HG02571 (cell line): ENCODE data around the gene SLC35D1.
A peak's percentile ranks its signal among the peaks of the same experiment; 100 is the strongest.
"Not testable (repeated sequence)": the region's sequence is repeated elsewhere in the genome, so short reads cannot be mapped to it uniquely, and the experiment has no call there.

Experiments
- ATAC-seq: cut with Tn5 transposase; IDR thresholded peaks from one replicate; pipeline ENCODE4 v1.9.1; 2021; ENCODE audit warnings: mild to moderate bottlenecking, moderate library complexity; ENCODE audit not compliant: unreplicated experiment

Gene SLC35D1

DNA sequence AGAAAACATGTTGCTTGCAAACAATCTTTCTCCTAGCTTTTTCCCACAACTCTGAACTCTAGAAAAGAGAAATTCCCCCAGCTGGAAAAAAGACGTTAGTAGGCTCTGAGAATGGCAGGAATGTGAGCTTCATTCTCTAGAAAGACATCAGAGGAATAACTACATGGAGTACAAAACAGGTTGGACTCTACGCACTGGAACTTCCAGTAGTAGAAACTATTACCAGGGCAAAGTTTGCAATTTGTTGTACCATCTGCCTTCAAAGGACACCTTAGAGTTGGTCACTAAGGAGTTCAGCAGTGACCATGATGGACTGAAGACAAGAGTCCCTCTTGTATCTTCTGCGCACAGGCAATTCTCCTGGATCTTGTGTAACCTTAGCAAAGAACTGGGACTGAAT is 60.9 kb downstream of the SLC35D1 start:
- no peak for ATAC-seq

DNA sequence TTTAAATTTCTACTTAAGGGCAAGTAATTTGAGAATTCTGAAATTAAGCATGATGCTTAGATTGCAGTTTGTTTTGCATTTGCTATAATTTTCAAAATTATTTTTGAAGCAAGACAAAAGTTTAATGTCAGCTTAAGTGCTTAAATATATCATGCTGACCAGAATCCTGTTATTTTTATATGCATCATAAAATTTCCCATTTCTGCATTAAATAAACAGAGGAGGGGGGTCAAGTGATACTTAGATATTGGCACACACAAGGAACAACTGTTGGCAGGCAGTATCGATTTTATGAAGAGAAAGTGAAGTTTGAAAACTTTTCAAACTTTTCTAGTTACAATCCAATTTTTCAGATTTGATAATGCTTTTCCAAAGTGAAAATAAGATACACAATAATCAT is 68.1 kb downstream of the SLC35D1 start:
- no peak for ATAC-seq

DNA sequence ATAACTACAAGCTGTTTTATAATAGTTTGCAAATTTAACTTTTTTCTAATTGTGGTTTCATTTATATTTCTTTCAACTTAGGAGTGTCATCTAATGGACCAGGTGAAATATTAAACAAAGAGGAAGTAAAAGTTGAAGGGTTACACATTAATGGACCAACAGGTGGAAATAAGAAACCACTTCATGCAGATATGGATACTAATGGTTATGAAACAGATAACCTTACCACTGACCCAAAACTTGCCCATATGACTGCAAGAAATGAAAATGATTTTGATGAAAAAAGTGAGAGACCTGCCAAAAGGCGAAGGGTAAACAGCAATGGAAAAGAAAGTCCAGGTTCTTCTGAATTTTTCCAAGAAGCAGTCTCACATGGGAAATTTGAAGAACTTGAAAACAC is 69.5 kb downstream of the SLC35D1 start:
- ATAC-seq, result peak; percentile 78

DNA sequence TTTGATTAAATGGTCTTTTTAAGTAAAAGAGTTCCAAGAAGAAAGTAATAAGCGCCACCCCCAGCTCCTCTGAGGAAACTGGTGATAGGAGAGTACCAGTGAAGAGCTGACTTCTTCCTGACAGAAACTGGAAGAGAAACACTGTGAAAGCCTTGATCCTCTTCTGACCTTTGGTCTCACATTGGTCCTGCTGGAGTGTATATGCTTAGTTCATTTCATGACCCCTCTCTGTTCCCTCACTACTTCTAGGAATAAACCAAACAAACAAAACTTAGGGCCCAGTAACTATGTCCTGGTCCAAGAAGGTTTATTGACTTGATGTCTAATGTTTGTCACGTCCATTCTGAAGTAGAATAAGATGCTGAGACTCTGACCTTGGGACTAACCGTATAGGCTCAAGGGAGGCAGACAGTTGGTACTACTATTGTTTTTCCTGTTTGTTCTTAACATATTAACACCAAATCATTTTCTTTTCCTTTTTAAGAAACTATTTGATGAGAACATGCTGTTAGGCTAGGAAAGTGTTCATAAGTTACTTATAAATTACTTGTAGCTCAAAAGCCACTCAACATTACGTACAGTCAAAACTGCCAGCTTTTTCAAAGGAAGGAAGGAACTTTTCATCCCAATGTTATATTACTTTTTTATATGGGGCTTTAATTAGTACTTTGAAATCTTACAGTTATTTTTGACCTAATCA is 71.2 kb downstream of the SLC35D1 start:
- no peak for ATAC-seq

DNA sequence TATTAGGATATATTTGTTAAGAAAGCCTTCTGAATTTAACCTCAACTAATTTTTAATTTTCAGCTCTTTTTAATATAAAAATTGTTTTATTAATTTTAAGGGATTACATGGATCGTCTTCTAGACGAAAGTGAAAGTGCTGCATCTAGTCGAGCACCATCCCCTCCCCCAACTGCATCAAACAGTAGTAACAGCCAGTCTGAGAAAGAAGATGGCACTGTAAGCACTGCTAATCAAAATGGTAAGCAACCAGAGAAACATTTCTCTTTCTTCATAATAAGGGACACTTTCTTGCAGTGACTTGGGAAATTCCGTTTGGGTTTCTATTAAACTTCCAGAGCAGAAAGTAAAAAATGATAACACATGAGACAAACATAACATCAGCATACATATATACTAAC is 72.3 kb downstream of the SLC35D1 start:
- no peak for ATAC-seq

DNA sequence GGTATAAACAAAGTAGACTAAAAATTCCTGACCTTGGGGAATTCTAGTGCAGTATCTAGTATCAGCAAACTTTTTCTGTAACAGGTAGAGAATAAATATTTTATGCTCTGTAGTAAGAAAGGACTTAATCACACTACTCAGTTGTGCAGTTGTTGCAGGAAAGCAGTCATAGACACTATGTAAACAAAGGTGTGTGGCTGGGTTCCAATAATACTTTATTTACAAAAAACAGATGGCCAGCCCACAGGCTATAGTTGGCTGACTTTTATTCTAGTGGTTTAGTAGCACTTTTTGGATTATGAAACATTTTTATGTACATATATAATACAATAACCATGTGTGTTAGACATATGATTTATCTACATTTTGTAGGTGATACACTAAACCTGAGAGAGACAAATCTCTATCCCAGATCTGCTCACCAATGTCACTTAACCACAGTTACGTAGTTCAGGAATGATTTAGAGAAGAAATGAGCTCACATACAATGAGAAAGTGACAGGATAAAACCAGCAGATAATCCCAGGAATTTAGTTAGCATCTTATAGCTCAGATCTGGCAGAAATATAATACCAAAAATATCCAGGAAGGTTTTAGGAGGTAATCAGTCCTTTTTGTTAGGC is 73.1 kb downstream of the SLC35D1 start:
- no peak for ATAC-seq

DNA sequence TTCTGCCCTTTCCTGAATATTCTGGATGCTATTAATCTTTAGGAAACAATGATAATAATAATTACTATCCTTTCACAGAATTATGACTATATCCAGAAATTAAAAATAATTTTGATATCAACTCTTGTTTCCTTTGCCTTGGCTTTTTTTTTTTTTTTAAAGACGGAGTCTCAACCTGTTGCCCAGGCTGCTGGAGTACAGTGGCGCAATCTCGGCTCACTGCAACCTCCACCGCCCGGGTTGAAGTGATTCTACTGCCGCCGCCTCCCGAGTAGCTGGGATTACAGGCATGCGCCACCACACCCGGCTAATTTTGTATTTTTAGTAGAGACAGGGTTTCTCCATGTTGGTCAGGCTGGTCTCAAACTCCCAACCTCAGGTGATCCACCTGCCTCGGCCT is 74.3 kb downstream of the SLC35D1 start:
- not testable (repeated sequence) for ATAC-seq

DNA sequence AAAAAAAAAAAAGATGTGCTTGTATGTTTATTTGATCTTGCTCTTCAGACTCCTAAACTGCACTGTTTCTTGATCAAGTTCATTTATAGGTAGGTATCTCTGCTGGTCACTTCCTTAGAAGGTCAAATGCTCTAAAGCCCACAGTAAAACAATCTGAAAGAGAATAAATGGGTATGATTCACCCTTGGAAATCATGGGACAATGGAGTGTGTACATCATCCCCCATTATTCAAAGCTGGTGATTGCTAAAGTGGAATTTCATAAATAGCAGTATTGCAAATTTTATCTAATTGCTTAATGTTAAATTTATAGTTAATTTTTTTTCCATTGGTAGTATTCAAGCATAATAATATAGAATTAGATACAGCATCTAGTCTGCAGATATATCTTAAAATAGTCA is 75.7 kb downstream of the SLC35D1 start:
- ATAC-seq, result no peak

DNA sequence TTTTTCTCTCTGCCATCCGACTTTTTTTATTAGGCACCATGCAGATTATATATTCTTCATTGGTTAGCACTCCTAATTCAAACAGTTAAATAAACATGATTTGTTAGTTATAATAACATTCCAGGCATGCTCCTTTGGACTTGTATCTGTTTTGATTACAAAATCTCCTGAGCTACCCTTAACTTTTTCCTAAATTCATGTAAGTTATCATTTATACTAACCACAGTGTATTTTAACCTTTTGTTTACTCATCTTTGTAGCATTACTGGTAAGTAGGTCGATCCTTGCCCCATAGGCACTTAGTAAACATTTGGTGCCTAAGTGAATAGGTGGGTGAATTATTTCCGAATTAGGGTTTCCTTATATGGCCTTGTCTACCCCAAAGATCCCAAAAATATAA is 85.4 kb downstream of the SLC35D1 start:
- ATAC-seq, result no peak

DNA sequence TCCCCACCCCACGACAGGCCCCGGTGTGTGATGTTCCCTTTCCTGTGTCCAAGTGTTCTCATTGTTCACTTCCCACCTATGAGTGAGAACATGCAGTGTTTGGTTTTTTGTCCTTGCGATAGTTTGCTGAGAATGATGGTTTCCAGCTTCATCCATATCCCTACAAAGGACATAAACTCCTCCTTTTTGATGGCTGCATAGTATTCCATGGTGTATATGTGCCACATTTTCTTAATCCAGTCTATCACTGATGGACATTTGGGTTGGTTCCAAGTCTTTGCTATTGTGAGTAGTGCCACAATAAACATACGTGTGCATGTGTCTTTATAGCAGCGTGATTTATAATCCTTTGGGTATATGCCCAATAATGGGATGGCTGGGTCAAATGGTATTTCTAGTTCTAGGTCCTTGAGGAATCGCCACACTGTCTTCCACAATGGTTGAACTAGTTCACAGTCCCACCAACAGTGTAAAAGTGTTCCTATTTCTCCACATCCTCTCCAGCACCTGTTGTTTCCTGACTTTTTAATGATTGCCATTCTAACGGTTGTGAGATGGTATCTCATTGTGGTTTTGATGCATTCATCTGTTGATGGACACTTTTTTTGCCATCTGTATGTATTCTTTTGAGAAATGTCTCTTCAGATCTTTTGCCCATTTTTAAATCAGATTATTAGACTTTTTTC is 87.6 kb downstream of the SLC35D1 start:
- not testable (repeated sequence) for ATAC-seq

DNA sequence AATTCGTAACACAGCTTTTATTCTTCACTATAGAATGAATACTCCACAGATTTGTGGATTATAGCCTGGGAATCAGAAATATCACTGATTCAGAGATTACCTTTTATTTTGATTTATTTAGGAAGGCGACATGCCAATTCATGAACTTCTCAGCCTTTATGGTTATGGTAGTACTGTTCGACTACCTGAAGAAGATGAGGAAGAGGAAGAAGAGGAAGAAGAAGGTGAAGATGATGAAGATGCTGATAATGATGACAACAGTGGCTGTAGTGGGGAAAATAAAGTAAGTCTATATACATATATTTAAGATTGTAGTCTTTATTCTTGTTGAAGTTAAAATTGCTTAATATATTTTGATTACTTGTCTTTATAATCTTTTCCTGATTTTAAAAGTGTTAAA is 96.0 kb downstream of the SLC35D1 start:
- no peak for ATAC-seq

DNA sequence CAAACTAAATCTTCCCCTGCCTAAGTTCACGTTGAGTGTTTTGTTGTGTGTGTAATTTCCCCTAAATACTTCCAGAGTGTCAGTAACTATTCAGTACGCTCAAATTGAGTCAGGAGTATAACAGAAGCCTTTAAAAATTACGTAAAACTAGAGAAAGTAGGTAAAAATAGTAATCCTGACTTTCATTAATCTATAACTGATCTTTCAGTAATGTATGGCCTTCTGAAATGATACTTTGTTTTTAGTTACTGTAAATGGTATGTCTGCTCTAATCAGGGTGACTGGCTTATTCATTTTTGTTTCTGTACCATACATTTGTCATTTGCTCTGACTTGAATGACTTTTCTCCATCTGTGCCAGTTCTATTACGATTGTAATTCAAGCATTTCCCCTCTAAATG is 99.7 kb downstream of the SLC35D1 start:
- ATAC-seq, result peak; percentile 51

DNA sequence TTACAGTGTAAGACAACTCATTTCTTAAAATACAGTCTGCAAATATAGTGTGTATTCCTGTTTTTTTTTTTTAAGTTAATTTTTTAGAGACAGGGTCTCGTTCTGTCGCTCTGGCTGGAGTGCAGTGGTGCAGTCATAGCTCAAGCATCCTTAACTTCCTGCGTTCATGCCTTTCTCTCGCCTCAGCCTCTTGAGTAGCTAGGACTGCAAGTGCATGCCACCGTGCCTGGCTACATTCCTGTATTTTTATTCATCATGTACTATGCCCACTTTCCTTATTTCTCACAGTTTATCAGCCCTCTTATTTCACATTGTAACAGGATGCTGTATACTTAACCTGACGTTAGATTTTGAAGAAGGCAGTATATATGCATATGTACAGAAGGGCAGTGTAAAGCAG is 102.4 kb downstream of the SLC35D1 start:
- no peak for ATAC-seq
